Measurements from ENCODE around the gene ITSN2. TPM values are rescaled to one million over a fixed set of nuclear protein-coding genes. Genes with fewer than 3 reads are reported as not detected.

ITSN2 gene
- total RNA-seq, 6 experiments from 2014 or later: 22.6 to 34.1 (median 28.9) TPM

GRCh38 chr2:24206714-24207113, 153.6 kb downstream of the ITSN2 start:
- Histone ChIP-seq H3K27me3 (no peaks in the 10 kb centered on the region), H3K4me1 (no peaks in the 10 kb centered on the region), H3K27ac (no peak overlapping the region), H3K4me3 (no peak overlapping the region), H3K36me3 (peaks cover 0 to 62% (median 9%) of the 10 kb centered on the region in 4 donors), H3K9me3 (no peaks in the 10 kb centered on the region)
- no peak for ATAC-seq
- TF ChIP-seq, protein P1, sequence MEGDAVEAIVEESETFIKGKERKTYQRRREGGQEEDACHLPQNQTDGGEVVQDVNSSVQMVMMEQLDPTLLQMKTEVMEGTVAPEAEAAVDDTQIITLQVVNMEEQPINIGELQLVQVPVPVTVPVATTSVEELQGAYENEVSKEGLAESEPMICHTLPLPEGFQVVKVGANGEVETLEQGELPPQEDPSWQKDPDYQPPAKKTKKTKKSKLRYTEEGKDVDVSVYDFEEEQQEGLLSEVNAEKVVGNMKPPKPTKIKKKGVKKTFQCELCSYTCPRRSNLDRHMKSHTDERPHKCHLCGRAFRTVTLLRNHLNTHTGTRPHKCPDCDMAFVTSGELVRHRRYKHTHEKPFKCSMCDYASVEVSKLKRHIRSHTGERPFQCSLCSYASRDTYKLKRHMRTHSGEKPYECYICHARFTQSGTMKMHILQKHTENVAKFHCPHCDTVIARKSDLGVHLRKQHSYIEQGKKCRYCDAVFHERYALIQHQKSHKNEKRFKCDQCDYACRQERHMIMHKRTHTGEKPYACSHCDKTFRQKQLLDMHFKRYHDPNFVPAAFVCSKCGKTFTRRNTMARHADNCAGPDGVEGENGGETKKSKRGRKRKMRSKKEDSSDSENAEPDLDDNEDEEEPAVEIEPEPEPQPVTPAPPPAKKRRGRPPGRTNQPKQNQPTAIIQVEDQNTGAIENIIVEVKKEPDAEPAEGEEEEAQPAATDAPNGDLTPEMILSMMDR (IDR thresholded peaks at IDR 0.05): no peak
- TF ChIP-seq POLR2A (IDR thresholded peaks at IDR 0.05): no peak
- intact Hi-C loops (cut with DNase I): no loop called here
- WGBS (ENCODE audit: insufficient coverage, low coverage, low lambda C conversion rate, missing lambda C conversion rate): 78% methylated on average over 8 of the region's 8 CpGs
- no peak for DNase-seq

- Histone ChIP-seq H3K4me1 (no peaks in the 10 kb centered on the region), H3K9me3 (no peaks in the 10 kb centered on the region), H3K27me3 (no peaks in the 10 kb centered on the region), H3K36me3 (peaks cover 0 to 58% (median 7%) of the 10 kb centered on the region in 4 donors), H3K27ac (no peak overlapping the region), H3K4me3 (no peak overlapping the region)
- no peak for TF ChIP-seq POLR2A (IDR thresholded peaks at IDR 0.05)
- TF ChIP-seq, protein P1 (IDR thresholded peaks at IDR 0.05): no peak
- no peak for DNase-seq
- no CpG with 5 or more reads among the region's 6 CpGs for WGBS (ENCODE audit: insufficient coverage, low coverage, low lambda C conversion rate, missing lambda C conversion rate)
- intact Hi-C loops (cut with DNase I): no loop called here
- ATAC-seq: no peak
Measured at GRCh38 chr2:24206242-24206641, 154.1 kb downstream of the ITSN2 start.

DNA sequence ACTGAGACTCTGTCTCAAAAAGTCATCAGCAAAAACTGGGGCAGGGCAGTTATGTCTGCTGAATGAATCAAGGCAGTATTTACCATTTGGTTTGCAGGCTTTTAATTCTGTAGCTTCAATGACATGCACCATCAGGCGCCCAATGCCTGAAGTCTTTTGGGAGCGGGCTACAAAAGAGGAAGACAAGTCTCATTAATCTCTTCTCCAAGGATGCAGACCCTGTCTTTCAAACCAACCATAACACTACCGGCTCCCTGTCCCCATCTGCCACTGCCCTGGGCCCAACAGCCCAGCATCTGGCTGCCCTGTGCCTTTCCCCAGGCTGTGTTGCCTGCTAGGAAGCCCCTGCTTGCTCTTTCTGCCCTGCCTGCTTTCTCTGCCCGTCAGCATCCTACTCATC, 155.2 kb downstream of the ITSN2 start:
- ATAC-seq (no peak), DNase-seq (no peak)
- intact Hi-C loops (cut with DNase I): no loop called here
- TF ChIP-seq, protein P1 (IDR thresholded peaks at IDR 0.05): no peak
- TF ChIP-seq POLR2A (IDR thresholded peaks at IDR 0.05): no peak
- WGBS (ENCODE audit: insufficient coverage, low coverage, low lambda C conversion rate, missing lambda C conversion rate): 100% methylated on average over 1 of the region's 4 CpGs
- H3K9me3 ChIP-seq: no peaks in the 10 kb centered on the region
- no peak overlapping the region for H3K27ac ChIP-seq
- H3K27me3 ChIP-seq: no peaks in the 10 kb centered on the region
- H3K36me3 ChIP-seq: peaks cover 0 to 50% (median 6%) of the 10 kb centered on the region in 4 donors
- no peaks in the 10 kb centered on the region for H3K4me1 ChIP-seq
- no peak overlapping the region for H3K4me3 ChIP-seq

- WGBS (ENCODE audit: insufficient coverage, low coverage, low lambda C conversion rate, missing lambda C conversion rate): 100% methylated on average over 4 of the region's 12 CpGs
- Histone ChIP-seq H3K4me3 (no peak overlapping the region), H3K27me3 (no peaks in the 10 kb centered on the region), H3K4me1 (no peaks in the 10 kb centered on the region), H3K27ac (no peak overlapping the region), H3K36me3 (peaks cover 0 to 43% (median 6%) of the 10 kb centered on the region in 4 donors), H3K9me3 (no peaks in the 10 kb centered on the region)
- no peak for TF ChIP-seq POLR2A (IDR thresholded peaks at IDR 0.05)
- TF ChIP-seq, protein P1 (IDR thresholded peaks at IDR 0.05): no peak
- intact Hi-C loops (cut with DNase I): no loop called here
- no peak for DNase-seq
- no peak for ATAC-seq
Measured at GRCh38 chr2:24204505-24204904, 155.8 kb downstream of the ITSN2 start.

- H3K27me3 ChIP-seq: no peaks in the 10 kb centered on the region
- H3K4me1 ChIP-seq: no peaks in the 10 kb centered on the region
- no peak overlapping the region for H3K27ac ChIP-seq
- intact Hi-C loops (cut with DNase I): no loop called here
- peaks cover 0 to 36% (median 5%) of the 10 kb centered on the region in 4 donors for H3K36me3 ChIP-seq
- H3K9me3 ChIP-seq: no peaks in the 10 kb centered on the region
- WGBS (ENCODE audit: insufficient coverage, low coverage, low lambda C conversion rate, missing lambda C conversion rate): 76% methylated on average over 4 of the region's 5 CpGs
- no peak overlapping the region for H3K4me3 ChIP-seq
- ATAC-seq (no peak), DNase-seq (no peak)
- no peak for TF ChIP-seq POLR2A (IDR thresholded peaks at IDR 0.05)
- TF ChIP-seq, protein P1 (IDR thresholded peaks at IDR 0.05): no peak
Measured at GRCh38 chr2:24203787-24204150, 156.6 kb downstream of the ITSN2 start.

Measured in right lobe of liver (tissue), 6 donors.